ENCODE results near the gene TAF11L9.

DNA sequence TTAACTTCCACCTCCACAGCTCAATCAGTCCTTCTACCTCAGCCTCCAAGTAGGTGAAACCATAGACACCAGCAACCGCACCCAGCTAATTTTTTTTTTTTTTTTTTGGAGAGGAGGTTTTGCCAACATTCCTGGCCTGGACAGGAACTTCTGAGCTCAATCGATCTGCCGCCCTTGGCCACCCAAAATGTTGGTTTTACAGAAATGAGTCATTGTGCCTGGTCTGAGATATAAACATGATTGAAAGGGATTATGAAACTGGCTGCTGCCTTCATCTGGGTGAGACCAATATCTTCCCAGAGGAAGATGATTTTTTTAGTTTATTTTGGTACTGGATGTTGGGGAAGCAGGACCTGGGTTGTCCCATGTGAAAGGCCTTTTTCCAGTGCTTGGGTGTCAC lies 25.2 kb upstream of the TAF11L9 start:
- TF ChIP-seq, protein P1, sequence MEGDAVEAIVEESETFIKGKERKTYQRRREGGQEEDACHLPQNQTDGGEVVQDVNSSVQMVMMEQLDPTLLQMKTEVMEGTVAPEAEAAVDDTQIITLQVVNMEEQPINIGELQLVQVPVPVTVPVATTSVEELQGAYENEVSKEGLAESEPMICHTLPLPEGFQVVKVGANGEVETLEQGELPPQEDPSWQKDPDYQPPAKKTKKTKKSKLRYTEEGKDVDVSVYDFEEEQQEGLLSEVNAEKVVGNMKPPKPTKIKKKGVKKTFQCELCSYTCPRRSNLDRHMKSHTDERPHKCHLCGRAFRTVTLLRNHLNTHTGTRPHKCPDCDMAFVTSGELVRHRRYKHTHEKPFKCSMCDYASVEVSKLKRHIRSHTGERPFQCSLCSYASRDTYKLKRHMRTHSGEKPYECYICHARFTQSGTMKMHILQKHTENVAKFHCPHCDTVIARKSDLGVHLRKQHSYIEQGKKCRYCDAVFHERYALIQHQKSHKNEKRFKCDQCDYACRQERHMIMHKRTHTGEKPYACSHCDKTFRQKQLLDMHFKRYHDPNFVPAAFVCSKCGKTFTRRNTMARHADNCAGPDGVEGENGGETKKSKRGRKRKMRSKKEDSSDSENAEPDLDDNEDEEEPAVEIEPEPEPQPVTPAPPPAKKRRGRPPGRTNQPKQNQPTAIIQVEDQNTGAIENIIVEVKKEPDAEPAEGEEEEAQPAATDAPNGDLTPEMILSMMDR (IDR thresholded peaks at IDR 0.05): no peak
- no peak for TF ChIP-seq POLR2A (IDR thresholded peaks at IDR 0.05)

Measured in stomach (tissue), 4 donors.